Mesendoderm (in vitro differentiated cells): ENCODE results near the gene SUSD3.

Experiments used
- DNase-seq: peaks from one replicate; pipeline ENCODE4 v3.0.0; 2013
- H2AK5ac ChIP-seq: 2 replicates; pipeline ENCODE4 v1.6.1; 2013; ENCODE audit warnings: low read length, inconsistent platforms
- H2BK120ac ChIP-seq: 2 replicates; pipeline ENCODE4 v1.6.1; 2013; ENCODE audit warnings: low read depth, mild to moderate bottlenecking, low read length, moderate library complexity, mixed read lengths
- H2BK15ac ChIP-seq: replicated peaks from 2 replicates; pipeline ENCODE4 v1.6.1; 2013; ENCODE audit warnings: low read depth, mild to moderate bottlenecking, moderate library complexity
- H2BK5ac ChIP-seq: 2 replicates; pipeline ENCODE4 v1.6.1; 2013; ENCODE audit warnings: low read length, inconsistent platforms
- H3K18ac ChIP-seq: 2 replicates; pipeline ENCODE4 v1.6.1; 2013; ENCODE audit warnings: mild to moderate bottlenecking, low read length, mixed read lengths
- H3K23ac ChIP-seq: one replicate; pipeline ENCODE4 v1.6.1; 2013; ENCODE audit warnings: low read length
- H3K27ac ChIP-seq: 2 replicates; pipeline ENCODE4 v1.5.1; 2013; ENCODE audit warnings: low read depth, mild to moderate bottlenecking, inconsistent platforms, low read length, moderate library complexity
- H3K27me3 ChIP-seq: 2 replicates; pipeline ENCODE4 v1.6.1; 2013; ENCODE audit warnings: low read length, control low read depth, mild to moderate bottlenecking, inconsistent platforms; ENCODE audit not compliant: insufficient read depth, poor library complexity
- H3K36me3 ChIP-seq: 2 replicates; pipeline ENCODE4 v1.6.1; 2013; ENCODE audit warnings: low read length, inconsistent platforms; ENCODE audit not compliant: control insufficient read depth, insufficient read depth
- H3K4ac ChIP-seq: one replicate; pipeline ENCODE4 v1.6.1; 2013; ENCODE audit warnings: low read depth, mild to moderate bottlenecking, low read length, moderate library complexity
- H3K4me1 ChIP-seq: 2 replicates; pipeline ENCODE4 v1.6.1; 2013; ENCODE audit warnings: low read depth, low read length, inconsistent platforms; ENCODE audit not compliant: control insufficient read depth
- H3K4me2 ChIP-seq: 2 replicates; pipeline ENCODE4 v1.6.1; 2013; ENCODE audit warnings: low read length
- H3K4me3 ChIP-seq: 2 replicates; pipeline ENCODE4 v1.5.1; 2013; ENCODE audit warnings: mild to moderate bottlenecking, low read length
- H3K56ac ChIP-seq: one replicate; pipeline ENCODE4 v1.6.1; 2013; ENCODE audit warnings: low read length
- H3K79me1 ChIP-seq: 2 replicates; pipeline ENCODE4 v1.6.1; 2013; ENCODE audit warnings: low read length, inconsistent platforms
- H3K79me2 ChIP-seq: 2 replicates; pipeline ENCODE4 v1.6.1; 2013; ENCODE audit warnings: mild to moderate bottlenecking, low read length; ENCODE audit not compliant: control insufficient read depth, insufficient read depth
- H3K9ac ChIP-seq: 2 replicates; pipeline ENCODE4 v1.6.1; 2013; ENCODE audit warnings: low read length, inconsistent platforms
- H4K5ac ChIP-seq: one replicate; pipeline ENCODE4 v1.6.1; 2013; ENCODE audit warnings: low read length
- H4K8ac ChIP-seq: one replicate; pipeline ENCODE4 v1.6.1; 2013; ENCODE audit warnings: low read depth, mild to moderate bottlenecking, control low read depth, low read length, moderate library complexity
- WGBS: extraction: QIAGEN DNeasy Blood & Tissue Kit; methylation state at CpG from one replicate; pipeline ENCODE4 v1.1.7; 2013; ENCODE audit warnings: low lambda C conversion rate, missing lambda C conversion rate; ENCODE audit not compliant: insufficient coverage; ENCODE audit errors: extremely low coverage; 5-methylcytosine and 5-hydroxymethylcytosine counted together

SUSD3 gene

DNA sequence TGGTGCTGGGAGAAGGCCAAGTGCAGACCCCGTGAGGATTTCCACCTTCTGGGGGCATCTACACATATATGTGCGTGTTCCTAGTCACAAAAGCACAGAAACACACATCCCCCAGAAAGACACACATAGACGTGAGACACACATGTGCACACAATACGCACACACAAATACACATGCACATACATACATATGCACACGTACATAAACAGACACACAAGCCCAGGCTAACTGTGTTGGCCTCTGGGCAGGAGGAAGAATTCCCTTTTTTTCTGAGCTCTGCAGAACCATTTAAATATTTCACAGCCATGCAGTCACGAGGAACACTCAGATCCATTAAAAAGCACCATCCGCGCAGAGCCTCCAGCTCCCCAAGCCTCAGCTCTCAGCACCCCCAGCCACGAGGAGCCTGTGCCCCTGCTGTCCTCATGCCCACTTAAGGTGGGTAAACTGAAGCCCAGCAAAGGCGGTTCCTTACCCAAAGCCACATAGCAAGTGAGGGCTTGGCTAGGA, 70.3 kb downstream of the SUSD3 start:
- H3K27me3 ChIP-seq: no peaks in the 10 kb centered on the region
- no peak overlapping the region for H2BK120ac ChIP-seq
- no peaks in the 10 kb centered on the region for H3K36me3 ChIP-seq
- H3K79me1 ChIP-seq: no peaks in the 10 kb centered on the region
- no peak overlapping the region for H2BK5ac ChIP-seq
- H4K8ac ChIP-seq: no peak overlapping the region
- no peak overlapping the region for H2AK5ac ChIP-seq
- H3K4me3 ChIP-seq: no peak overlapping the region
- H4K5ac ChIP-seq: no peak overlapping the region
- DNase-seq: no peak
- no peak overlapping the region for H3K4ac ChIP-seq
- H3K79me2 ChIP-seq: no peaks in the 10 kb centered on the region
- H3K27ac ChIP-seq: no peak overlapping the region
- H3K9ac ChIP-seq: no peak overlapping the region
- H3K4me1 ChIP-seq: no peaks in the 10 kb centered on the region
- H2BK15ac ChIP-seq: no peak overlapping the region
- no CpG with 5 or more reads among the region's 10 CpGs for WGBS
- H3K23ac ChIP-seq: no peak overlapping the region
- H3K56ac ChIP-seq: no peak overlapping the region
- H3K4me2 ChIP-seq: no peak overlapping the region
- no peak overlapping the region for H3K18ac ChIP-seq

DNA sequence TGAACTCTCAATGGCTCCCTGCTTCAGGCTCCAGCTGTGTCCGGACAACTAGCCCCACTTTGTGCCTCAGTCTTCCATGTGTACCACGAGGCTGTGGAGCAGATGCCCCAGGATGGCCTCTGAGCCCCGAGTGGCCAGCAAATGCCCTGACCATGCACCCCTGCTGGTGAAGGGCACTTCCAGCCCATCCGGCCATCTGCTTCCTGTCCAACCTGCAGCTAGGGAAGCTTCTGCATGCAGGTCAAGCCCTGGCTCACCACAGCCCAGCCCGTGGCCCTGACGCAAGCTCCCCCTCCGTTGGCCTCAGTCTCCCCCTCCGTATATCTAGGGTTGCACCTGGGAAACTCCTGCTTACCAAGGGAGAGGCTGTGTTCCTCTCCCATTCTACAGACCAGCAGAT, 70.8 kb downstream of the SUSD3 start:
- Histone ChIP-seq H3K27ac (no peak overlapping the region), H2BK15ac (no peak overlapping the region), H3K23ac (no peak overlapping the region), H2BK5ac (no peak overlapping the region), H4K8ac (no peak overlapping the region), H4K5ac (no peak overlapping the region), H3K4me1 (no peaks in the 10 kb centered on the region), H3K4ac (no peak overlapping the region), H3K9ac (no peak overlapping the region), H3K56ac (no peak overlapping the region), H3K79me2 (no peaks in the 10 kb centered on the region), H3K36me3 (no peaks in the 10 kb centered on the region), H2BK120ac (no peak overlapping the region), H2AK5ac (no peak overlapping the region), H3K4me2 (no peak overlapping the region), H3K27me3 (no peaks in the 10 kb centered on the region), H3K4me3 (no peak overlapping the region), H3K79me1 (no peaks in the 10 kb centered on the region), H3K18ac (no peak overlapping the region)
- no CpG with 5 or more reads among the region's 8 CpGs for WGBS
- DNase-seq: no peak

DNA sequence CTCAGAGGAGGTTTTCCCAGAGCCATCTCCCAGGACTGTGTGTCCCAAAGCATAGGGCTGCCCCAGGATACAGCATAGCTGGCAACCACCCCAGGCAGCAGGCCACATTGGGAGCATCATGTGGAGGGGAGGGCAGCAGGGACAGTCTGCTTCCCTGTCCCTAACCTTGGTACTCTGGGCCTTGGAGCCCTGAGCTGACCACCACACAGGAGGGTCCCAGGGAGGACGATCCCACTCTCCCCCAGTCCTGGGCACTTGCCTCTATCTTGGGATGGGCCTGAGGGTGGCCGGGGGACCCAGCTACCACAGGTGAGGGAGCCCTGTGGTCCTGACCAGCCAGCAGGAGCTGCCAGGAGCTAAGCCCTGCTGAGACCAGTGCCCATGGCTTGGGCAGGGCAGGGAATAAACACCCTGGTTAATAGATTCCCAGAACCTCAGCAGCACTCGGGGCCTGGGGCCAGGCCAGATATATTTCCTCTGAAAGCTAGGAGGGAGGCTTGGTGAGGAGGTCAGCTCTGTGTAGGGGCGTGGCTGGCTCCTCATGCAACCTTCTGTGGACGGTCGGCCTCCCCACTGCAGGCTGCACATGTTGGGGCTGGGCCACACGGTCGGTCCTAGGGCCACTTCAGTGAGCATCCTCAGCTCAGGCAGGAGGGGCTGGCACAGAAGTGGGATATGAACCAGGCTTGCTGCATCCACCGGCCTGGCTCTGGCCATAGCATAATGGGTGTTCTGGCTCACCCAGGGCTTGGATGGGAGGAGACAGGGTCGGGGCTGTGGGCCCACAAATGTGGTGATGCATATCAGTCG, 71.4 kb downstream of the SUSD3 start:
- Histone ChIP-seq H3K27ac (no peak overlapping the region), H3K56ac (no peak overlapping the region), H4K5ac (no peak overlapping the region), H3K27me3 (no peaks in the 10 kb centered on the region), H2BK15ac (no peak overlapping the region), H2BK5ac (no peak overlapping the region), H3K18ac (no peak overlapping the region), H2AK5ac (no peak overlapping the region), H4K8ac (no peak overlapping the region), H3K23ac (no peak overlapping the region), H3K79me2 (no peaks in the 10 kb centered on the region), H2BK120ac (no peak overlapping the region), H3K79me1 (no peaks in the 10 kb centered on the region), H3K36me3 (no peaks in the 10 kb centered on the region), H3K4me2 (no peak overlapping the region), H3K4ac (no peak overlapping the region), H3K4me1 (no peaks in the 10 kb centered on the region), H3K4me3 (no peak overlapping the region), H3K9ac (no peak overlapping the region)
- WGBS: no CpG with 5 or more reads among the region's 11 CpGs
- no peak for DNase-seq

DNA sequence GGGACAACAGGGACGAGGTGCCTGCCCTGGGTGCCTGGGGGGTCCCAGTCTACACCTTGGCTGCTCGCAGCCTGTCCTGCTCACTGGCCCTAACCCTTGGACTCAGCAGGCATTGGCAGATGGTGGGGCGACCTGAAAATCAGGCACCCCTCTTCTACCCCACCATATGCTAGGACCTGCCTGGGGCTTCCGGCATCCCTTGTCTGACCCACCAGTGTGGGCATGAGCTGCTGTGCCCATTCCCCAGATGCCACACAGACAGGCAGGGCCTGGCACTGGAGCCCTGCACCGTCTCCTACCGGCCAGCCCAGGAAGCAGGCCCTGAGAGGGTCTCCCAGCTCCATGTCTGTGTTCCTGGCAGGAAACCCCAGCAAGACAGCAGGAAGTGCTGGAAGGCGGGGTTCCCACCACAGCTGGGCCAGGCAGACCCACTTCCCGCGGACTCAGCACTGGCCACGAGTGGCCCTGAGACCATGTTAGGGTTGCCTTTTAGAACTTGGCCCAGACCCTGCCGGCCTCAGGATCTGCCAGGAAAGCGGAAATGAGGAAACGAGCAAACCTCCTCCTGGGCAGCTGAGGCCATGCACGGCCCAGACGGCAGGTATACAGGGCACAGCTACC, 72.5 kb downstream of the SUSD3 start:
- Histone ChIP-seq H3K36me3 (no peaks in the 10 kb centered on the region), H3K9ac (no peak overlapping the region), H4K8ac (no peak overlapping the region), H3K27me3 (no peaks in the 10 kb centered on the region), H4K5ac (no peak overlapping the region), H3K56ac (no peak overlapping the region), H2BK15ac (no peak overlapping the region), H2BK5ac (no peak overlapping the region), H2BK120ac (no peak overlapping the region), H3K18ac (no peak overlapping the region), H3K79me2 (no peaks in the 10 kb centered on the region), H3K4me1 (no peaks in the 10 kb centered on the region), H3K79me1 (no peaks in the 10 kb centered on the region), H3K27ac (no peak overlapping the region), H3K23ac (no peak overlapping the region), H2AK5ac (no peak overlapping the region), H3K4me2 (no peak overlapping the region), H3K4ac (no peak overlapping the region), H3K4me3 (no peak overlapping the region)
- DNase-seq: no peak
- no CpG with 5 or more reads among the region's 15 CpGs for WGBS

DNA sequence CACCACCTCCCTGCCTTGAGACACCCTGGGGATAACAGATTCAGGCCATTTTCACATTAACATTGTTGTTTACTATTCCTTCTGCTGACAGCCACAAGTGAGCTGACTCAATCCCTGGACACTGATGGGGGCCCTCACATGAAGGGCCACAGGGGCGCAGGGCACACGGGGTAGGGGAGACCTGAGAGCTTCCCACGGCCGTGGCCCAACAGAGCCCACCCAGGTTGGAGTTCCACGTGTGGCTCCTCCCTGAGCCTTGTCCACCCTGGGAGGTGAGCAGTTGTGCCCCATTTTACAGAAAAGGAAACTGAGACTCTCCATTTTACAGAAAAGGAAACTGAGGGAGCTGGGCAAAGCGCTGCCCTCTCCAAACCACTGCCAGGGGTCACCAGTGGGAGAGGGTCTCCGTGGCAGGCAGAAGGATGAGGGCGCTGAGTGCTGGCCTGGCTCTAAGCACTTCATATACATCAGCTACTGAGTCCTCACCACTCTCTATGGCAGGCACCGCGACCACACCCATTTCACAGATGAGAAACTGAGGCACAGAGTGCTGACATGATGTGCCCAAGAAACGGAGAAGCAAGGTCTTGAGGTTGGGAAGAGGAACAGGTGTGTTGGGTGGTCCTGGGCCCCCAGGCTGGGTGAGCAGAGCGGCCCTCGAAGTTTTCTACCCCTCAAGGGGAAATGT, 73.2 kb downstream of the SUSD3 start:
- no peak overlapping the region for H3K4me2 ChIP-seq
- no peak overlapping the region for H3K4ac ChIP-seq
- H3K27ac ChIP-seq: no peak overlapping the region
- WGBS: no CpG with 5 or more reads among the region's 13 CpGs
- H4K8ac ChIP-seq: no peak overlapping the region
- no peak overlapping the region for H4K5ac ChIP-seq
- H3K79me2 ChIP-seq: no peaks in the 10 kb centered on the region
- no peak overlapping the region for H3K23ac ChIP-seq
- no peaks in the 10 kb centered on the region for H3K27me3 ChIP-seq
- no peak overlapping the region for H2BK15ac ChIP-seq
- H3K4me3 ChIP-seq: no peak overlapping the region
- no peaks in the 10 kb centered on the region for H3K36me3 ChIP-seq
- no peak overlapping the region for H3K18ac ChIP-seq
- H3K9ac ChIP-seq: no peak overlapping the region
- no peaks in the 10 kb centered on the region for H3K79me1 ChIP-seq
- no peak for DNase-seq
- no peak overlapping the region for H2BK120ac ChIP-seq
- no peak overlapping the region for H3K56ac ChIP-seq
- H2BK5ac ChIP-seq: no peak overlapping the region
- no peaks in the 10 kb centered on the region for H3K4me1 ChIP-seq
- no peak overlapping the region for H2AK5ac ChIP-seq
